Transverse colon (tissue), 3 donors: ENCODE measurements around the gene NCBP1.
"Not testable (repeated sequence)": the region's sequence is repeated elsewhere in the genome, so short reads cannot be mapped to it uniquely, and the experiment has no call there.

Experiments used
- CTCF ChIP-seq, 5 experiments: fragments of 200-600 bp in 3 of 5; fragments of 450-650 bp in 2 of 5; sonication (generic) in 3 of 5; IDR thresholded peaks; 1 replicate in 2 of 5; 2 replicates in 3 of 5; pipeline ENCODE4 v1.5.1; 2016 to 2017; ENCODE audit warnings: antibody characterized with exemption in 5 of 5, inconsistent platforms in 3 of 5, mild to moderate bottlenecking in 2 of 5, moderate library complexity in 1 of 5
- EP300 ChIP-seq: sonication (generic); formaldehyde crosslinking; IDR thresholded peaks from one replicate; pipeline ENCODE4 v1.6.1; 2017; ENCODE audit warnings: antibody characterized with exemption, low read depth
- POLR2A ChIP-seq: fragments of 450-650 bp; IDR thresholded peaks from one replicate; pipeline ENCODE4 v1.6.1; 2016; ENCODE audit warnings: antibody characterized with exemption, mild to moderate bottlenecking, moderate library complexity

GRCh38 chr9:97584778-97585177 lies 48.8 kb upstream of the NCBP1 start:
- not testable (repeated sequence) for TF ChIP-seq POLR2A; CTCF (IDR thresholded peaks at IDR 0.05); EP300
